ENCODE measurements around the gene UBXN4.

- TF ChIP-seq CTCF (conservative IDR thresholded peaks at IDR 0.05) (no peak), ZFX (IDR thresholded peaks at IDR 0.05) (no peak)
Observed at GRCh38 chr2:135790423-135790822, 48.8 kb downstream of the UBXN4 start.

All from C4-2B (cell line).